ENCODE measurements around the gene WWTR1. TPM values are rescaled to one million over a fixed set of nuclear protein-coding genes. Genes with fewer than 3 reads are reported as not detected.
A peak's percentile ranks its signal among the peaks of the same experiment; 100 is the strongest.

The WWTR1 gene
- total RNA-seq, 6 experiments from 2014 or later, result 41.5 to 49.7 (median 45.5) TPM

DNA sequence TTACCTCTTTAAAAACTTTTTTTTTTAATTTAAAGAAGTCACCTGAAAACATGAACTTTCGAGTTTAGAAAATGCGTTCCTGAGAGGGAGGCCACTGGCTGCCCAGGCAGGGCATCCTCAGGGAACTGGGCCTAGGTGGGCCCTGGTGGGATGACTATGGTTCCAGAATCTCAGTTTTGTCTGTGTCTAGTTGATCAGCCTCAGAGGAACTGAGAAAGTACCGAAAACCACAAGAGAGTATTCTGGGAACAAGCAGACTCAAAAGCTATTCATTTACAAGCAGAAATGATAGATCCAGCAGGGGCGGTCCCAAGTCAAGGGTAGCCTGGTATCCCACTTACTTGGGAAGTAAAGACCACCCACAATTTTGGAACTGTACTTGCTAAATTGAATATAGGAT is 10.5 kb downstream of the WWTR1 start:
- no peak overlapping the region for H3K4me3 Mint-ChIP-seq
- H3K27me3 Mint-ChIP-seq (ENCODE audit: insufficient read depth), result no peaks in the 10 kb centered on the region; the same call in 1 of the 2 replicates
- peaks cover 59% of the 10 kb centered on the region for H3K36me3 Mint-ChIP-seq (ENCODE audit: low read depth)
- H3K4me1 Mint-ChIP-seq (ENCODE audit: low read depth), result peaks cover 65% of the 10 kb centered on the region
- no peak for DNase-seq
- TF ChIP-seq, protein P1, sequence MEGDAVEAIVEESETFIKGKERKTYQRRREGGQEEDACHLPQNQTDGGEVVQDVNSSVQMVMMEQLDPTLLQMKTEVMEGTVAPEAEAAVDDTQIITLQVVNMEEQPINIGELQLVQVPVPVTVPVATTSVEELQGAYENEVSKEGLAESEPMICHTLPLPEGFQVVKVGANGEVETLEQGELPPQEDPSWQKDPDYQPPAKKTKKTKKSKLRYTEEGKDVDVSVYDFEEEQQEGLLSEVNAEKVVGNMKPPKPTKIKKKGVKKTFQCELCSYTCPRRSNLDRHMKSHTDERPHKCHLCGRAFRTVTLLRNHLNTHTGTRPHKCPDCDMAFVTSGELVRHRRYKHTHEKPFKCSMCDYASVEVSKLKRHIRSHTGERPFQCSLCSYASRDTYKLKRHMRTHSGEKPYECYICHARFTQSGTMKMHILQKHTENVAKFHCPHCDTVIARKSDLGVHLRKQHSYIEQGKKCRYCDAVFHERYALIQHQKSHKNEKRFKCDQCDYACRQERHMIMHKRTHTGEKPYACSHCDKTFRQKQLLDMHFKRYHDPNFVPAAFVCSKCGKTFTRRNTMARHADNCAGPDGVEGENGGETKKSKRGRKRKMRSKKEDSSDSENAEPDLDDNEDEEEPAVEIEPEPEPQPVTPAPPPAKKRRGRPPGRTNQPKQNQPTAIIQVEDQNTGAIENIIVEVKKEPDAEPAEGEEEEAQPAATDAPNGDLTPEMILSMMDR (IDR thresholded peaks at IDR 0.05), result no peak
- H3K9me3 Mint-ChIP-seq, result no peaks in the 10 kb centered on the region
- no peak overlapping the region for H3K27ac Mint-ChIP-seq

DNA sequence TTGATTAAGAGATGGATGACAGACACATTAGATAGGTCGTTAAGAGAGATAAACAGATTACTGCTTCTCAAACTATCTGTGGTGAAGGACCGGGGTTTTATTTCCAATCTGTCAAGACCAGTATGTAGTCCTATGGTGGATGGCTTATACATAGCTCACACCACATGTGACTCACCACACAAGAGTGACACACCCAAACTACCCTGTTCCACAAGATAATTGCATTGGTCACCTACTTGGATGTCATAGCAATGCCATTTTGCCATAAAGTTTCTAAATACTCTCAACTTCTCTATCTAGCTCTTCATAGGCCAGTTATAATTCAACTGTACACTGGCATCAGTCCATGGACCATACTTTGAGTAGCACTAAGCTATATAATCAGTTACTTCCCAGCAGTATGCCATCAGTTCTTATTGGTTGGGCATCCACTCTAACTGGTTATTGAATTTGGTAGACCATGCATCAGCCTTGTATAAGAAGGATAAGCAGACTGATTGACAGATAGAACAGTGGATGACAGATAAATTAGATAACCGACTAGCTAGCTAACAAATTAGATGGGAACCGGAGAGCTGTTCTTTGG is 11.6 kb downstream of the WWTR1 start:
- peaks cover 69% of the 10 kb centered on the region for H3K4me1 Mint-ChIP-seq (ENCODE audit: low read depth)
- TF ChIP-seq, protein P1 (IDR thresholded peaks at IDR 0.05), result no peak
- peak overlapping the region; percentile 3; the same call in 1 of the 2 replicates for H3K4me3 Mint-ChIP-seq
- H3K27ac Mint-ChIP-seq, result peak overlapping the region; percentile 3
- peaks cover 54% of the 10 kb centered on the region for H3K36me3 Mint-ChIP-seq (ENCODE audit: low read depth)
- peak; percentile 76 for DNase-seq
- no peaks in the 10 kb centered on the region for H3K9me3 Mint-ChIP-seq
- H3K27me3 Mint-ChIP-seq (ENCODE audit: insufficient read depth), result no peaks in the 10 kb centered on the region; the same call in 1 of the 2 replicates

DNA sequence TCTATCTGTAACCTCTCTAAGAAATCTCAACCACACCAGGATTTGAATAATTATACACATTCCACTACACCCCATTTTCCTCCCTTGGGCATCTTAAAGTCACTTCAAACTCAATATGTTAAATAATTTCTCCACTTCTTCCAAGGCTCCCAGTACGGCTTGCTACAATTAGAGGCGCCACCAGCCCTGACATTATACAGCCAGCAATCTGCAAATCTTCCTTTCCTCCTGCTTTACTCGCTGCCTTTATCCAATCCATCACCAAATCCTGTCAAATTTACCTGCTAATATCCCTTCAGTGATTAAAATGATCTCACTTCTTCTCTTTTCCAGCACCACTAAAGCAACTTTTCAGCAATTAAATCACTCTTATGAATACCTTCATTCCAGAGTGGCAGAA is 13.9 kb downstream of the WWTR1 start:
- no peak overlapping the region for H3K4me3 Mint-ChIP-seq
- TF ChIP-seq, protein P1 (IDR thresholded peaks at IDR 0.05), result no peak
- peaks cover 35% of the 10 kb centered on the region for H3K36me3 Mint-ChIP-seq (ENCODE audit: low read depth)
- H3K9me3 Mint-ChIP-seq, result no peaks in the 10 kb centered on the region
- H3K27ac Mint-ChIP-seq, result peak overlapping the region; percentile 9
- peaks cover 81% of the 10 kb centered on the region for H3K4me1 Mint-ChIP-seq (ENCODE audit: low read depth)
- no peak for DNase-seq
- H3K27me3 Mint-ChIP-seq (ENCODE audit: insufficient read depth), result no peaks in the 10 kb centered on the region; the same call in 1 of the 2 replicates

DNA sequence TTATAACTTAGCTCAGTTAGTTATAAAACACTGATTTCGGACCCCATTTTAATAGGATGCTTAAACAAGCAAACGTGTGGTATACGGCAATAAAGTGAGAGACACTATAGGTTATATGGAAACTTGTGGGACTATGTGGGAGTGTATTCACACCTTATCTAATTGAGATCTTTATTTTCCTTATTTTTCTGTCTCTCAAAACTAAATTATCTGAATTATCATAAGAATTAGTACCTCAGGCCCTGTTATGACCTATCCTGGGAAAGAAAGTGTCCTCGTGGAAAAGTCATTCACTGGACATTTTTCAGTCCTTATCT is 14.4 kb downstream of the WWTR1 start:
- Mint-ChIP-seq H3K4me1 (ENCODE audit: low read depth) (peaks cover 83% of the 10 kb centered on the region), H3K27me3 (ENCODE audit: insufficient read depth) (no peaks in the 10 kb centered on the region; the same call in 1 of the 2 replicates)

DNA sequence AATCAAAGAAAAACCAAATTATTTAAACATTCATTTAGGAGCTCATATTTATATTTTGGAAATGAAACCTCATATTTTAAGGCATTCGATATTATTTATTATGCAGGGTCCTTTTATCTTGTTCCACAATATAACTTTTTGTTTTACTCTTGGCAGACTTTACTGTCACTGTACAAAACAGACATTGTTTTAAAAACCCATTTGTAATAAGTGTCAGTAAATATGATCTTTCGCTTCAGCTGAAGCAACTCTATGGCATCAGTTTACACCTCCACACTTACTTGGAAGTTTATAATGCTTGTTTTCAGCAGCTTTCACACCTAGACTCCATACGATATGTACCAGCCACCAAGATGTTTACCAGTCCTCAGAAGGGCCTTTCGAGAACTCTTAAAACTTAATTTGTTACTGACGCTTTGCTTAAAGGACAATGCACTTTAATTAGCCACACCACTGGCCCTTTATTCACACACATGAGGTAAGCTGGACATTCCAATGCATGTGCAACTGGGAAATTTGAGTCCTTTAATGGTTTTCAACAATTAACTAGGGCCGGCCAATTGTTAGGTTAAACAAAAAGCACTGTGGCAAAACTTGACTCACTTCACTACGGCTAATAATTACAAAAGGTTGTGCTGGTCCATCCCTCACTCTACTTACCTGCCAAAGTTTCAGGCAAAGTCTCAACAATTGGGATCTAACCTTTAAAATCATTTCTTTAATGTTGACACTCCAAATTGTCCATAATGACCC is 16.7 kb downstream of the WWTR1 start:
- Mint-ChIP-seq H3K27ac (peak overlapping the region; percentile 91), H3K4me3 (no peak overlapping the region; the same call in 1 of the 2 replicates)

More for the DNA sequence above, 14.4 kb downstream of the WWTR1 start:
- no peak for DNase-seq
- H3K36me3 Mint-ChIP-seq (ENCODE audit: low read depth), result peaks cover 31% of the 10 kb centered on the region
- peak overlapping the region; percentile 6; the same call in 1 of the 2 replicates for H3K27ac Mint-ChIP-seq
- H3K4me3 Mint-ChIP-seq, result no peak overlapping the region
- no peaks in the 10 kb centered on the region for H3K9me3 Mint-ChIP-seq
- TF ChIP-seq, protein P1 (IDR thresholded peaks at IDR 0.05), result no peak

More for the DNA sequence above, 16.7 kb downstream of the WWTR1 start:
- TF ChIP-seq, protein P1 (IDR thresholded peaks at IDR 0.05), result no peak
- DNase-seq, result no peak
- no peaks in the 10 kb centered on the region for H3K27me3 Mint-ChIP-seq (ENCODE audit: insufficient read depth)
- no peaks in the 10 kb centered on the region for H3K9me3 Mint-ChIP-seq
- peaks cover 72% of the 10 kb centered on the region for H3K4me1 Mint-ChIP-seq (ENCODE audit: low read depth)
- H3K36me3 Mint-ChIP-seq (ENCODE audit: low read depth), result peaks cover 13% of the 10 kb centered on the region
